Fibroblast of villous mesenchyme (primary cell): Measurements from ENCODE around the gene TSNAXIP1. TPM values are rescaled to one million over a fixed set of nuclear protein-coding genes. Genes with fewer than 3 reads are reported as not detected.

ENCODE experiments used
- DNase-seq: peaks from one replicate; pipeline ENCODE4 v3.0.0-alpha.2; 2010; ENCODE audit warnings: low read depth
- H3K4me3 ChIP-seq: 2 replicates; pipeline ENCODE4 v1.5.1; 2011; ENCODE audit warnings: low read depth, mild to moderate bottlenecking, low read length
- total RNA-seq: library from RNA; depleted of rRNA; stranded (reverse); fragments of >200 nt; gene quantifications from 2 replicates; pipeline ENCODE4 v1.2.3, GENCODE V29; 2012
- TF ChIP-seq, protein P1 (sequence below): IDR thresholded peaks from 2 replicates; pipeline ENCODE4 v1.5.1; 2012; ENCODE audit warnings: low read depth, mild to moderate bottlenecking, low read length; ENCODE audit not compliant: insufficient read depth

Gene TSNAXIP1
- total RNA-seq, 1 donor = 1.3 TPM

DNA sequence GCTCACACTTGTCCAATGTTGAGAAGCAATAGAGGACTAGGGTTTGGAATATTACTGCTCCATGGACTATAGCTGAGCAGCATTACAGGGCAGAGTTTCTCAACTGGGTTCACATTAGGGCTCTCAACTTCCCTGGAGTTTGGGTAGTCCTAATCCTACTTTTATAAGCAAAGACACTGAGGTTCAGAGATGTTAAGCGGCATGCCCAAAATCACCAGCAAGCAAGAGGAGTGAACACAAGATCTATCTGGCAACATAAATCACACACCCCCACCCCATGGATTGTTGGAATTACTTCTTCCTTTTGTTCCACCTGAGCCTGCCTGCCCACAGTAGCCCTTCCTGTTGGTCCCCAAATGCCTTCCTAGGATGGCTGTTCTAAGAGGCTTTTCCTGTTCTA, 5.2 kb downstream of the TSNAXIP1 start:
- no peak for DNase-seq
- no peak overlapping the region for H3K4me3 ChIP-seq
- TF ChIP-seq, protein P1, sequence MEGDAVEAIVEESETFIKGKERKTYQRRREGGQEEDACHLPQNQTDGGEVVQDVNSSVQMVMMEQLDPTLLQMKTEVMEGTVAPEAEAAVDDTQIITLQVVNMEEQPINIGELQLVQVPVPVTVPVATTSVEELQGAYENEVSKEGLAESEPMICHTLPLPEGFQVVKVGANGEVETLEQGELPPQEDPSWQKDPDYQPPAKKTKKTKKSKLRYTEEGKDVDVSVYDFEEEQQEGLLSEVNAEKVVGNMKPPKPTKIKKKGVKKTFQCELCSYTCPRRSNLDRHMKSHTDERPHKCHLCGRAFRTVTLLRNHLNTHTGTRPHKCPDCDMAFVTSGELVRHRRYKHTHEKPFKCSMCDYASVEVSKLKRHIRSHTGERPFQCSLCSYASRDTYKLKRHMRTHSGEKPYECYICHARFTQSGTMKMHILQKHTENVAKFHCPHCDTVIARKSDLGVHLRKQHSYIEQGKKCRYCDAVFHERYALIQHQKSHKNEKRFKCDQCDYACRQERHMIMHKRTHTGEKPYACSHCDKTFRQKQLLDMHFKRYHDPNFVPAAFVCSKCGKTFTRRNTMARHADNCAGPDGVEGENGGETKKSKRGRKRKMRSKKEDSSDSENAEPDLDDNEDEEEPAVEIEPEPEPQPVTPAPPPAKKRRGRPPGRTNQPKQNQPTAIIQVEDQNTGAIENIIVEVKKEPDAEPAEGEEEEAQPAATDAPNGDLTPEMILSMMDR = no peak

DNA sequence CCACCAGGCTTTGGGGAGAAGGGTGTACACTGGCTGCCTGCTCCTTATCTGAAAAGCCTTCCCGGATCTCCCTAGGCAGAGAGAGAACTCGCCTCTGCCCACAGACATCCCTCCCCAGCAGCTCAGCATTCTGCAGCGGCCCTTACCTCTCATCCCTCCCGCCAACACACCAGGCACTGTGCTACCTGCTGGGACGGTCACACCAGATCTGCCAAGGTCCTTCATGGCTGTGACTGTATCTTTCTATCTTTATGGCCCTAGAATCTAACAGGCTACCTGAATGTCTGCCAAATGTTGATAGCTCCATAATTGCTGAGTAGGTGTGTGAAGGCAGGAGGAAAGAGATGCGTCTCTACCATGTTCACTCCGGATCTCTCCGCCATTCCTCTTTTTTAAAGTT, 7.9 kb downstream of the TSNAXIP1 start:
- no peak overlapping the region for H3K4me3 ChIP-seq
- TF ChIP-seq, protein P1 = no peak
- DNase-seq = no peak

DNA sequence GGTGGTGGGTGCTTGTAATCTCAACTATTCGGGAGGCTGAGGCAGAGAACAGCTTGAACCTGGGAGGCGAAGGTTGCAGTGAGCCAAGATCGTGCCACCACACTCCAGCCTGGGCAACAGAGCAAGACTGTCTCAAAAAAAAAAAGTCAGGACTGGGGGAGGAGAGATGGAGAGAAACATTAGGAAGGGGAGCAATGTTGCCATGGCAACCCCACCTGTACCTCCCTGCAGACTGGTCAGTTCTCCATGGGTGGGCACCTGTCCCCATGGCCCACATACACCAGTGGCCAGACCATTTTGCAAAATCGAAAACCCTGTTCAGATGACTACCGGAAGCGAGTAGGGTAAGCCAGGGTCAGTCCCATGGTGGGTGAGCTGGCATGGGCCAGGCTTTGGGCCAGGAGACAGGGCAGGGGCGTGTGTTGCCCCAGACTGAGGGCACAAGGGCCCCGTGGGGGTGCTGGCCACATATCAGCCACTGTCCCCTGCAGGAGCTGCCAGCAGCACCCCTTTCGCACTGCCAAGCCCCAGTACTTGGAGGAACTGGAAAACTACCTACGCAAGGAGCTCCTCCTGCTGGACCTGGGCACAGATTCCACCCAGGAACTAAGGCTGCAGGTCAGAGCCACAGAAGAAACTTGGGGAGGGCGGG, 14.0 kb downstream of the TSNAXIP1 start:
- no peak overlapping the region for H3K4me3 ChIP-seq
- DNase-seq = no peak
- TF ChIP-seq, protein P1 = no peak

DNA sequence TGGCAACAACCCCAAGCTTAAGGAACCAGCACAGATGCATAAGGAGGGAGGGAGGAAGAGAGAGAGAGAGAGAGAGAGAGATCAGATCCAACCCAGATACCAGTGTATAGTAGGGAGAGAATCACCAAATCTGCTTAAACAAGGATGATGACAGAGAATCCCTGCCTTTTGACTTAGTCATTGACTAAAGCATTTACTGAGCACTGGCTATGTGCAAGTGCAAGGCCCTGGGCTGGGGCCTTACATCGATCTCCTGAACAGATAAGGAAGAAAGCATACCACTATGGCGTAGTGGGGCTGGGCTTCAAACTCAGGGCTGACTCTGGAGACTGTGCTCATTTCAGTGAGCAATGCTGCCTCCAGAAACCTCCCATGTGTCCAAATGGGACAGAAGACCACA, 15.8 kb downstream of the TSNAXIP1 start:
- no peak overlapping the region for H3K4me3 ChIP-seq
- TF ChIP-seq, protein P1 = no peak
- DNase-seq = no peak

DNA sequence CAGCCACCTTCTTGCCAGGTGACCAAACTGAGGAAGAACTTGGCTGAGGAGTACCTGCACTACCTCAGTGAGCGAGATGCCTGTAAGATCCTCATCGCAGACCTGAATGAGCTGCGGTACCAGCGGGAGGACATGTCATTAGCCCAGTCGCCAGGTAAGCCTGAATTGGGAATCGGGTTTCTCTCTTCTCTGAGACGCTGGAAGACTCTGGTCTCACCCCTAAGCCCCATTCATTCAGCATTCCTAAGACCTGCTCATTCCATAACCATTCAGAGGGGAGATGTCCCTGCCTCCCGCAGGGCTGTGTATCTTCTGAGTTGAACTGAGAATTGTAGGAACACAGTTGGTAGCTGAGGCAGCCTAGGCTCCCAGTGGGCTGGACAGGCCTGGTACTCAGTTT, 18.4 kb downstream of the TSNAXIP1 start:
- no peak overlapping the region for H3K4me3 ChIP-seq
- DNase-seq = no peak
- TF ChIP-seq, protein P1 = no peak

DNA sequence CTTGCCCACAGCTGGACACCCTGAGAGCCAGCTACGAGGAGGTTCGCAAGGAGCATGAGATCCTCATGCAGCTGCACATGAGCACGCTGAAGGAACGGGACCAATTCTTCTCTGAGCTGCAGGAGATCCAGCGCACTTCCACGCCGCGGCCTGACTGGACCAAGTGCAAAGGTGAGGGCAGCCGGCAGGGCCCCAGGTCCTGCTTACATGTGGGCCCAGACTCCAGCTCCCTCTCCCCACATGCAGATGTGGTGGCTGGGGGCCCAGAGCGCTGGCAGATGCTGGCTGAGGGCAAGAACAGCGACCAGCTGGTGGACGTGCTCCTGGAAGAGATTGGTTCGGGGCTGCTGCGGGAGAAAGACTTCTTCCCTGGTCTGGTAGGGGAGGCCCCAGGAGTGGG, 19.2 kb downstream of the TSNAXIP1 start:
- no peak overlapping the region for H3K4me3 ChIP-seq
- no peak for DNase-seq
- TF ChIP-seq, protein P1 = no peak

DNA sequence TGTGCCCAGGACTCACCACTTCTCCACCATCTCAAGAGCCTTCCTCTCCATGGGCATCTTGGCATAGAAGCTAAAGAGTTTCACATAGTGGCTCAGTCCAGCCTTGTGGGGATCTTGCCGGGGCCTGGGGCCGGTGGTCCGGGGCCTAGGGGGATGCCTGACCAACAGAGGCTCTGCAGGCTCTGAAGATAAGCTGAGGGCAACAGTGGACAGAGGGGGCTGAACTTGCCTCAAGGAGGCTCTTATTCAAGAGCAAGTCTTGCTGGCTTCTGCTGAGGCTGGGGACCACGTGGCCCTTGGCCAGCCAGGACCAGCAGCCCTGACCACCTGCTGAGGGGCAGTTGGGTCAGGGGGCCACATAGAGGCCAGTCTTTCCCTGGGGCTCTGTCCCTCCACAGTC, 22.0 kb downstream of the TSNAXIP1 start:
- DNase-seq = no peak
- no peak overlapping the region for H3K4me3 ChIP-seq
- TF ChIP-seq, protein P1 = no peak
